ENCODE results near the gene NTM. TPM values are rescaled to one million over a fixed set of nuclear protein-coding genes. Genes with fewer than 3 reads are reported as not detected.

NTM gene
- total and polyA plus RNA-seq, 12 donors, result 0.26 to 11.5 (median 4.0) TPM

- 74 to 79% (median 77%) methylated on average over 3 of the region's 3 CpGs for WGBS, 4 donors
- Histone ChIP-seq H3K27ac (no peak overlapping the region), H3K4me3 (no peak overlapping the region), H3K36me3 (replicated peaks in 1 of 2) (no peaks in the 10 kb centered on the region), H3K4me1 (replicated peaks in 1 of 2) (no peaks in the 10 kb centered on the region), H3K9me3 (replicated peaks in 1 of 3) (no peaks in the 10 kb centered on the region), H3K27me3 (no peaks in the 10 kb centered on the region)
- TF ChIP-seq POLR2A (IDR thresholded peaks at IDR 0.05) (no peak), CTCF (IDR thresholded peaks at IDR 0.05) (no peak)
- DNase-seq, result no peak
- intact Hi-C loops (cut with DNase I), result no loop called here
Measured at GRCh38 chr11:132211479-132211878, 841.1 kb downstream of the NTM start.

- intact Hi-C loops (cut with DNase I), result no loop called here
- TF ChIP-seq CTCF (IDR thresholded peaks at IDR 0.05) (no peak), POLR2A (IDR thresholded peaks at IDR 0.05) (no peak)
- no peaks in the 10 kb centered on the region for H3K36me3 ChIP-seq (replicated peaks in 1 of 2)
- DNase-seq, result no peak
- no peak overlapping the region for H3K4me3 ChIP-seq
- no peaks in the 10 kb centered on the region for H3K27me3 ChIP-seq
- 78 to 91% (median 89%) methylated on average over 5 of the region's 5 CpGs for WGBS, 4 donors
- H3K27ac ChIP-seq, result no peak overlapping the region
- H3K9me3 ChIP-seq (replicated peaks in 1 of 3), result no peaks in the 10 kb centered on the region
- H3K4me1 ChIP-seq (replicated peaks in 1 of 2), result no peaks in the 10 kb centered on the region
Measured at GRCh38 chr11:132217856-132218255, 847.4 kb downstream of the NTM start.

GRCh38 chr11:132220474-132220873, 850.1 kb downstream of the NTM start:
- no peak overlapping the region for H3K4me3 ChIP-seq
- H3K36me3 ChIP-seq (replicated peaks in 1 of 2), result no peaks in the 10 kb centered on the region
- H3K9me3 ChIP-seq (replicated peaks in 1 of 3), result no peaks in the 10 kb centered on the region
- H3K4me1 ChIP-seq (replicated peaks in 1 of 2), result no peaks in the 10 kb centered on the region
- no peak overlapping the region for H3K27ac ChIP-seq
- DNase-seq, result no peak
- TF ChIP-seq CTCF (IDR thresholded peaks at IDR 0.05) (no peak), POLR2A (IDR thresholded peaks at IDR 0.05) (no peak)
- H3K27me3 ChIP-seq, result no peaks in the 10 kb centered on the region
- 71 to 89% (median 75%) methylated on average over 1 of the region's 1 CpG for WGBS, 4 donors
- intact Hi-C loops (cut with DNase I), result no loop called here

GRCh38 chr11:132222345-132222744, 851.9 kb downstream of the NTM start:
- H3K27me3 ChIP-seq, result no peaks in the 10 kb centered on the region

More at GRCh38 chr11:132222345-132222744, 851.9 kb downstream of the NTM start:
- Histone ChIP-seq H3K4me1 (replicated peaks in 1 of 2) (no peaks in the 10 kb centered on the region), H3K36me3 (replicated peaks in 1 of 2) (no peaks in the 10 kb centered on the region), H3K4me3 (no peak overlapping the region), H3K9me3 (replicated peaks in 1 of 3) (no peaks in the 10 kb centered on the region), H3K27ac (no peak overlapping the region)
- WGBS, 4 donors, result 87 to 94% (median 91%) methylated on average over 2 of the region's 2 CpGs
- TF ChIP-seq CTCF (IDR thresholded peaks at IDR 0.05) (no peak), POLR2A (IDR thresholded peaks at IDR 0.05) (no peak)
- intact Hi-C loops (cut with DNase I), result no loop called here
- DNase-seq, result no peak

Data from adrenal gland (tissue), 12 donors.